DMS153 (cell line): ENCODE results near the gene PRAMEF18.
"Not testable (repeated sequence)": the region's sequence is repeated elsewhere in the genome, so short reads cannot be mapped to it uniquely, and the experiment has no call there.

Experiments
- DNase-seq: peaks from one replicate; lab custom pipeline; 2025; lab: John Stamatoyannopoulos, UW

Gene PRAMEF18, protein sequence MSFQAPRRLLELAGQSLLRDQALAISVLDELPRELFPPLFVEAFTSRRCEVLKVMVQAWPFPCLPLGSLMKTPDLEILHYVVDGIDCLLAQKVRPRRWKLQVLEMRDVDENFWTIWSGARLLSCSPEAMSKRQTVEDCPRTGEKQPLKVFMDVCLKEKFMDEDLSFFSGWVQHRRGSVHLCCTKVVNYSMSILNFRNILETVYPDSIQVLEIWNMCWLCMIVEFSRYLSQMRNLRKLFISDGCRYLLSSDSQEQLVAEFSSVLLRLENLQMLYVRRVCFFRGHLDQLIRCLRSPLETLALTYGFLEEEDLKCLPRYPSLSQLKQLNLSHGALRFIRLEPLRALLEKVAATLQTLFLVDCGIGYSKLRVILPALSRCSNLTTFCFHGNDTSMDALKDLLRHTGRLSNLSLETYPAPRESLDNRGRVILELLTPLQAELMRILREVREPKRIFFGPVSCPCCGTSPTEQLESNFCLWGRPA

DNA sequence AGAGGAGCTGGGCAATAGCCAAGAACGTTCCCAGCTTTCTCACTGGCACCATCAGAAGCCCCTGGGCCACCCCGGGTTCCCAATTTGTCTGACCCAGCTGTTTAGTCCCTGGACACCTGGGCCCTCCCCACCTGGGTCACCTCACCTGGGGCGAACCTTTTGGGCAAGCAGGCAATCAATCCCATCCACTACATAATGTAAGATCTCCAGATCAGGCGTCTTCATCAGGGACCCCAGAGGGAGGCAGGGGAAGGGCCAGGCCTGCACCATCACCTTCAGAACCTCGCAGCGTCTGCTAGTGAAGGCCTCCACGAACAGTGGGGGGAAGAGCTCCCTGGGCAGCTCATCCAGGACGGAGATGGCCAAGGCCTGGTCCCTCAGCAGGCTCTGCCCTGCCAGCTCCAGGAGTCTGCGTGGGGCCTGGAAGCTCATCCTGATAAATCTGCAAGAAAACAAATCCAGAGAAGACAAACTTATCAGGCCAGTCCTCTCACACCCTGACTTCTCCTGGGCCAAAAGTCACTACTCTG lies at the start of gene PRAMEF18:
TSS of gene PRAMEF18 (minus strand) at position 480 of the 530 bp plus-strand sequence. CDS start at position 432, 48 bp downstream.
- DNase-seq, result not testable (repeated sequence)

DNA sequence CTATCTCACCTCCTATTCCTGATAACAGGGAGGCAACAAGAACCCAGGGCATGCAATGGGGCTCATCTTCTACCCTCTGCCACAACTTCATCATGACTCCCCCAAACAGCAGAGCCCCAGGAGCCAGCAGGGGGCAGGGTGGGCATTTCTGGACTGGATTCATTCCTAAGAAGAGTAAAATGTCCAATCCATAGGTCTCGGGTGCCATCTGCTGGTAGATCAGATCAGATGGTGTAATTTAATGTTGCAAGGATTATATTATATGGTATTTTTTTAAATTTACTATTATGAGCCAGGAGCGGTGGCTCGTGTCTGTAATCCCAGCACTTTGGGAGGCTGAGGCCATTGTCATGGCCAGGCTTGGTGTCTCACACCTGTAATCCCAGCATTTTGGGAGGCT lies 39.2 kb upstream of the PRAMEF18 start:
- not testable (repeated sequence) for DNase-seq

DNA sequence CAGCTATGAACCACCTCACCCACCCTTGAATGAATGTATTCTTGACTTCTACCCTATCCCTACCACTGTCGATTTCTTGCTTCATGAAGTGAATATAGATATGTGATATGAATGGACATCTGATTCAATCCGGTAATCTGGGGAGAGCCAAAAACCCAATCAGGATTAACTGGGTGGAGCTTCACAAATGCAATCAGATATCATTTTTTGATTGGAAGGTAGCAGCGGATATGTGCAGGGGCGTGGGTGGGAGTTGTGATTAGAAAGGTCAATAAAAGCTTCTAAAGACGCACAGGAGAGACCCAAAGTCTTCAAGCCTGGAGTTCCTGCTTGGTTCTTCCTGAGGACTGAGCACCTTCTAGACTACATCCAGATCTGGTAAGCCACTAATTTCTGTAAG lies 27.9 kb upstream of the PRAMEF18 start, which contains the start of gene PRAMEF5:
TSS of gene PRAMEF5 (plus strand) at position 301 of the 400 bp plus-strand sequence. CDS start 5,071 bp downstream, outside the sequence.
- DNase-seq, result not testable (repeated sequence)

DNA sequence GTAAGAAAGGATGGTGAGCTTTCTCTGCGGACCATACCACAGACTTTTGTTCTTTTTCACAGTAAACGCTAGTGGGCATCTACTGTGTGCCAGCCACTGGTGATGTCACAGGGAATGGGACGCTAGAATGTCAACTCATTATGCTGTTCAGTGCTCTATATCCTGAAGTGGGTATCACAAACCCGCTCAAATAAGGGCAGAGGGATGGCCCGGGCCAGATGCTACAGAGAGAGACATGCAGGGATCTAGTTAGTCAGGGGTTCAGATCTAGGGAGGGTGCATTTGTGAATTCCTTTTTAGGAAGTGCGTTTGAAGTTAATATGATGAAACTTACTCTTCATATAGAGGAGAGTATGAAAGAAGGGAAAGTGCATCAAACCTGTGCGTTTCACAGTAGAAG lies 21.2 kb upstream of the PRAMEF18 start:
- DNase-seq, result not testable (repeated sequence)

DNA sequence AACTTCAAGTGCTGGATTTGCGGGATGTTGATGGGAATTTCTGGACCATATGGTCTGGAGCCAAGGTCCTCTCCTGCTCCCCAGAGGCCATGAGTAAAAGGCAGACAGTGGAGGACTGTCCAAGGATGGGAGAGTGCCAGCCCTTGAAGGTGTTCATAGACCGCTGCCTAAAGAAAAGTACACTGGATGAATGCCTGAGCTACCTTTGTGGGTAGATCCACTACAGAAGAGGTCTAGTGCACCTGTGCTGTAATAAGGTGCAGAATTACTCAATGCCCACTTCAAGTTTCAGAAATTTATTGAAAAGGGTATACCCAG lies 20.6 kb upstream of the PRAMEF18 start:
- not testable (repeated sequence) for DNase-seq

DNA sequence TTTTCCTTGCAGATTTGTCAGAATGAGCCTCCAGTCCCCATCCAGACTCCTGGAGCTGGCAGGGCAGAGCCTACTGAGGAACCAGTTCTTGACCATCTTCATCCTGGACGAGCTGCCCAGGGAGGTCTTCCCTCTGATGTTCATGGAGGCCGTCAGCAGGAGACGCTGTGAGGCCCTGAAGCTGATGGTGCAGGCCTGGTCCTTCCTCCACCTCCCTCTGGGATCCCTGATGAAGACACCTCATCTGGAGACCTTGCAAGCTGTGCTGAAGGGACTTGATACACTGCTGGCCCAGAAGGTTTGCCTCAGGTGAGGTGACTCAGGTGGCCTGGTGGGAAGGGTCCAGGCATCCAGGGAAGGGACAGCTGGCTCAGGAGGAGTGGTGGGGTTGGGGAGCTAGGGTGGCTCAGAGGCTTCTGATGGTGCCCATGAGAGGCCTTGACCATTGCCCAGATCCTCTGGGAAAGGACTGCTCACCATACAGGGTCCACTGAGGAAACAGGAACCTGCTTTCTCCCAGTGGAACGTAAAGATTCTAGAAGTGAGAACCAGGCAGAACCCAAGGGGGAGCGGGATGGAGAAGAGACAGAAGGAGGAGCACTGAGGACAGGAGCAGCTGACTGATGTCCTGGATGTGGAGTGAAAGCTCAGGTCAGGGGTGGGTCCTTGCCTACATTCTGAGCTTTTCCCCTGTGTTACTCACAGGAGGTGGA lies 20.0 kb upstream of the PRAMEF18 start:
- DNase-seq, result not testable (repeated sequence)

DNA sequence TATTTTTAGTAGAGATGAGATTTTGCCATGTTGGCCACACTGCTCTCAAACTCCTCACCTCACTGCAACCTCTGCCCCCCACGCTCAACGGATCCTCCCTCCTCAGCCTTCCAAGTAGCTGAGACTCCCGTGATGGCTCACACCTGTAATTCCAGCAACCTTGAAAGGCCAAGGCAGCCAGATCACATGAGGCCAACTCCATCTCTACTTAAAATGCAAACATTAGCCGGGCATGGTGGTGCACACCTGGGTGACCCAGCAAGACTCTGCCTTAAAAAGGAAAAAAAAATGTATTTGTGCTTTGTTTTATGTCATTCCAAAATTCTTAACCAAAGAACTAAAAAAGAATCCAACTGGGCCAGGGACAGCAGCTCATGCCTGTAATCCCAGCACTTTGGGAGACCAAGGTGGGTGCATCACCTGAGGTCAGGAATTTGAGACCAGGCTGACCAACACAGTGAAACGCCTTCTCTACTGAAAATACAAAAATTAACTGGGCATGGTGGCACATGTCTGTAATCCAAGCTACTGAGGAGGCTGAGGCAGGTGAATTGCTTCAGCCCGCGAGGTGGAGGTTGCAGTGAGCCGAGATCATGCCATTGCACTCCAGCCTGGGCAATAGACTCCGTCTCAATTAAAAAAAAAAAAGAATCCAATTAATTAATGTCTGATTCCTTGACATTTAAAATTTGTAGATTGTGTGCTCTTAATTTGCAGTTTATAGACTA lies 17.7 kb upstream of the PRAMEF18 start:
- DNase-seq, result not testable (repeated sequence)

DNA sequence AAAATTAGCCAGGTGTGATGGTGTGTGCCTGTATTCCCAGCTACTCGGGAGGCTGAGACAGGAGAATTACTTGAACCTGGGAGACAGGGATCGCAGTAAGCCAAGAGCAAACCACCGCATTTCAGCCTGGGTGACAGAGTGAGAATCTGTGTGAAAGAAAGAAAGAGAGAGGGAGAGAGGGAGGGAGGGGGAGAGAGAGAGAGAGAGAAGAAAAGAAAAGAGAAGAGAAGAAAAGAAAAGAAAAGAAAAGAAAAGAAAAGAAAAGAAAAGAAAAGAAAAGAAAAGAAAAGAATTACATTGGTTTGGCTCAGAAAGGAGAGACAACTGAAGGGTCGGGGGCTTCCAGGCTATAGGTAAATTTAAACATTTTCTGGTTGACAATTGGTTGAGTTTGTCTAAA lies 13.7 kb upstream of the PRAMEF18 start:
- not testable (repeated sequence) for DNase-seq

DNA sequence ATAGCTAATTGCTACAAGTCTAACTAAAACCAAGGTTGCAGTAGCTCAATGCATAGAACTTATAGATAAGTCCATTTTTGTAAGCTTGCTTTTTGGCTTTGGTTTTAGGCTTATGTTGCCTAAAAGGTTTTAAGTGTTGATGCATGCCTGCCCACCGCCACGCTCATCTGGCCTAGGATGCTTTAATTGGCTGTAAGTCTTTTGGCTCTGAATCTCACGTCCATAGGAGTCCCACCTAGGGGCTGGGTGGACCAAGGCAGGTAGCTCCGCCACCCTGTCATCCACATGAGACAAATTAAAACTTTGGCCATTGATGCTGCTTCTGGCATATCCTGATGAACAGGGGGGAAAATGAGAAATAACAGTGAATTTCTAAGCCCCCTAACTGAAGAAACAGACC lies 11.6 kb upstream of the PRAMEF18 start:
- DNase-seq, result not testable (repeated sequence)

DNA sequence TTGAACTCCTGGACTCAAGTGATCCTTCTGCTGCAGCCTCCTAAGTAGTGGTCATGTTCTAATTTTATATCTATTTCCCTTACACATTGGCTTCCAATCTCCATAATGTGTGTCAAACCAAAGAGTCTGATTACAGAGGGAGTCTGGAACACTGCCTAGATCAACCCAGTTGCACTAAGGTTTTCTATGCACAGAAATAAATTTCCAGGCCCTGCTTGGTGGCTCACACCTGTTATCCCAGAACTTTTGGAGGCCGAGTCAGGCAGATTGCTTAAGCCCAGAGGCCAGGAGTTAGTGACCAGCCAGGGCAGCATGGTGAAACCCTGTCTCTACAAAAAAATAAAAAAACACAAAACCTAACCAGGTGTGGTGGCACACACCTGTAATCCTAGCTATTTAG lies 8.1 kb upstream of the PRAMEF18 start:
- not testable (repeated sequence) for DNase-seq

DNA sequence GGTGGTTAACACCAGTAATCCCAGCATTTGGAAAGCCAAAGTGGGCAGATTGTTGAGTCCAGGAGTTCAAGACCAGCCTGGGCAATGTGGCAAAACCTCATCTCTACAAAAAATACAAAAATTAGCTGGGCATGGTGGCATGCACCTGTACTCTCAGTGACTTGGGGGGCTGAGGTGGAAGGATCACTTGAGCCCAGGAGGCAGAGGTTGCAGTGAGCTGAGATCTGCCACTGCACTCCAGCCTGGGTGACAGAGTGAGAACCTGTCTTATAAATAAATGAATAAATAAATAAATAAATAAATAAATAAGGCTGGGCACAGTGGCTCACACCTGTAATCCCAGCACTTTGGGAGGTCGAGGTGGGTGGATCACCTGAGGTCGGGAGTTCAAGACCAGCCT lies 6.1 kb upstream of the PRAMEF18 start:
- DNase-seq, result not testable (repeated sequence)

DNA sequence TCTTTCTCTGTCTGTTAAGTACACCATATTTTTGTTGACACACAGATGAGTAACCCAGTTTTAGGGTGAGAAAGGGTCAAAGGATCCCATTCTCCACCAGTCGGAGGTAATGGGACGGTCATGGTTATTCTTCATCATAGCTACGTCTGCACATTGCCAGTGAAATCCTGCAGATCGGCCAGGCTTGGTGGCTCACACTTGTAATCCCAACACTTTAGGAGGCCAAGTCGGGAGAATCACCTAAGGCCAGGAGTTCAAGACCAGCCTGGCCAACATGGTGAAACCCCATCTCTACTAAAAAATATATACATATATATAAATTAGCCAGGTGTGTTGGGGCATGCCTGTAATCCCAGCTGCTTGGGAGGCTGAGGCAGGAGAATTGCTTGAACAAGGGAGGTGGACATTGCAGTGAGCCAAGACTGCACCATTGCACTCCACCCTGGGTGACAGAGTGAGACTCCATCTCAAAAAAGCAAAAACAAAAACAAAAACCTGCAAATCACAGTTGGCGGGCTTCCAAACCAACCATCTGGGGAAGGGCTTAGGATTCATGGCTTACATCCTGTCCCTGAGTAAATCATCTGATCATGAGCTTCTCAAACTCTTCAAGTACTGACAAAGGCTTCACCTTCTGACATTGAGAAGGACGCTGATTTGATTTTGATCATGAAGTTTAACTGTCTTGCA lies 5.3 kb upstream of the PRAMEF18 start:
- DNase-seq, result not testable (repeated sequence)

DNA sequence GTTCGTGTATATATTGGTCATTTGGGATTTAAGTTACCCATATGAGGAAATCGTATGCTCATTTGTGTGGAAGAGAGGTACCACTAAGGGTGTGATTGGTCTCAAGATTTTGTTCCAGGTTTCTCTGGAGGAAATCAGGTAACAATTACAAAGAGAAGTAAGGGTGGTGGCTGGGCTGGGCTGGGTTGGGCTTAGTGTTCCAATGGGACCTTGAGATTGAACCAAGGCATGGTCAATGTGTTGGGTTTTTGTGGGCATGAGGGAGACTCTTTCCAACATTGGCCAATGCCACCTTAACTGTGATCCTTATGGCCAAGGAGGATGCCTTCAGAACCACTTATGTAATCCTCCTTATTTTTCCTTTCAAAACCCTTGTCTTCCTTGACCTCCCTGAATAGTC lies 4.6 kb upstream of the PRAMEF18 start:
- not testable (repeated sequence) for DNase-seq

DNA sequence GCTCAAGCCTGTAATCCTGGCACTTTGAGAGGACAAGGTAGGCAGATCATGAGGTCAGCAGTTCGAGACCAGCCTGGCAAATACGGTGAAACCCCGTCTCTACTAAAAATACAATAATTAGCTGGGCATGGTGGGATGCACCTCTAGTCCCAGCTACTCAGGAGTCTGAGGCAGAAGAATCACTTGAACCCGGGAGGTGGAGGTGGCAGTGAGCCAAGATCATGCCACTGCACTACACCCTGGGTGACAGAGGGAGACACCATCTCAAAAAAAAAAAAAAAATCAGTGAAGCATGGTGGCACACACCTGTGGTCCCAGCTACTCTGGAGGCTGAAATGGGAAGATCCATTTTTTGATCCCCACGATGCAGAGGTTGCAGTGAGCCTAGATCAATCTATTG lies 4.1 kb upstream of the PRAMEF18 start:
- not testable (repeated sequence) for DNase-seq

DNA sequence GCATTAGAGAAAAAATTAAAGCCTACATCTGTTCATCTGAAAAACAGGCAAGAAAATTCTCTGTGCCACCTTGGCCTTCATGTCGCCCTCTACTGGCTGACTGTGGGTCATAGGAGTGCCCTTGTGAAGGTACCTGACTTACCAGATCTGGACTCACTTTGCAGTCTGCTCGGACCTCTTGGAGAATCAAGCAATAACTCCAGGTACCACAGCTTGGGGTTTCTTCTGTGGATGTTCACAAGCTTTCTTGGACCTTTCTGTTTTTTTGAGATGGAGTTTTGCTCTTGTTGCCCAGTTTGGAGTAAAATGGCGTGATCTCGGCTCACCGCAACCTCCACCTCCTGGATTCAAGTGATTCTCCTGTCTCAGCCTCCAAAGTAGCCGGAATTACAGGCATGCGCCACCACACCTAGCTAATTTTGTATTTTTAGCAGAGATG lies 2.4 kb upstream of the PRAMEF18 start:
- DNase-seq, result no peak

DNA sequence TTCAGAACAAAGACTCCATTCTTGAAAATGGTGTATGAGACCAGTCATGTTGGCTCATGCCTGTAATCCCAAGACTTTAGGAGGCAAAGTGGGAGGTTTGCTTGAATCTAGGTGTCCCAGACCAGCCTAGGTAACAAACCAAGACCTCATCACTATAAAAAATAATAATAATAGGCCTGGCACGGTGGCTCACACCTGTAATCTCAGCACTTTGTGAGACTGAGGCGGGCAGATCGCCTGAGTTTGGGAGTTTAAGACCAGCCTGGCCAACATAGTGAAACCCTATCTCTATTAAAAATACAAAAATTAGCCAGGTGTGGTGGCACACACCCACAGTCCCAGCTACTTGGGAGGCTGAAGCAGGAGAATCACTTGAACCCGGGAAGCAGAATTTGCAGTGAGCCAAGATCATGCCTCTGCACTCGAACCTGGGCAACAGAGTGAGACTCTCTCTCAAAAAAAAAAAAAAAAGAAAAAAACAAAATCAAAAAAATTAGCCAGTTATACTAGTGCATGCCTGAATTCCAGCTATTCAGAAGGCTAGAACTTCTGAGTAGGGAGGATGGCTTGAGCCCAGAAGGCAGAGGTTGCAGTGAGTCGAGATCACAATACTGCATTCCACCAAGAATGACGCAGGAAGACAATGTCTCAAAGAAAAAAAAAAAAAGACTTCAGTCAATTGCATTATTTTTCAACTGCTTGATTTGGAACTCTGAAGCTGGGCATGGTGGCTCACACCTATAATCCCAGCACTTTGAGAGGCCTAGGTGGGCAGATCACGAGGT lies 1.5 kb upstream of the PRAMEF18 start:
- not testable (repeated sequence) for DNase-seq

DNA sequence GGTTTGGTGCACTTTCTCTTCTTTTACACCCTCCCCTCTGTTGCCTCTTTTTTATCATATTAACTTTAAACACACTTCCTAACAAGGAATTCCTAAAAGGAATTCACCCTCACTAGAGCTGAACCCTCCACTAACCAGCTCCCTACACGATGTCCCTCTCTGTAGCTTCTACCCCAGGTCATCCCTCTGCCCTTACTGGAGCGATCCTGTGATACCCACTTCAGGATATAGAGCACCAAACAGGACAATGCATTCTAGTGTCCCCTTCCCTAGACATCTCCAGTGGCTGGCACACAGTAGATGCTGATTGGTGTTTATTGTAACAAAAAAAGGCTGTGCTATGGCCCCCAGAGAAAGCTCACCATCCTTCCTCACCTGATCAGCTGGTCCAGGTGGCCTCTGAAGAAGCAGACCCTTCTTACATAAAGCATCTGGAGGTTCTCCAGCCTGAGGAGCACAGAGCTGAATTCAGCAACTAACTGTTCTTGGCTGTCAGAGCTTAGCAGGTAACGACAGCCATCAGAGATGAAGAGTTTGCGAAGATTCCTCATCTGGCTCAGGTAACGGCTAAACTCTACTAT lies 1.4 kb downstream of the PRAMEF18 start:
- DNase-seq, result no peak

DNA sequence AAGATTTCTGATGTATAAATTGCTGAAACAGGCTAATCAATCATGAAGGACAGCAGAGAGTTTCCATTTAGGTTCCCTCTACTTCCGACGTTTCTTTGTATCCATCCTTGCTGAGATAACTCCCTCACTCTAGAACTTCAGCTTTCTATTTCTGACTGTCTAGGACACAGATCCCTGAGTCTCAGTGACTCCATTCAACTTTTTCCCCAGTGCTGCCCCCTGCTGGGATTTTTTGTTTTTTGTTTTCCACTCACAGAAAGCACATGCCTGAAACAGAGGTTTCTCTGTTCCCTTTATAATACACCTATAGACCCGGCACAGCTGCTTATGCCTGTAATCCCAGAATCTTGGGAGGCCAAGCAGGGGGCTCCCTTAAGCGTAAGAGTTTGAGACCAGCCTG lies 3.2 kb downstream of the PRAMEF18 start:
- not testable (repeated sequence) for DNase-seq

DNA sequence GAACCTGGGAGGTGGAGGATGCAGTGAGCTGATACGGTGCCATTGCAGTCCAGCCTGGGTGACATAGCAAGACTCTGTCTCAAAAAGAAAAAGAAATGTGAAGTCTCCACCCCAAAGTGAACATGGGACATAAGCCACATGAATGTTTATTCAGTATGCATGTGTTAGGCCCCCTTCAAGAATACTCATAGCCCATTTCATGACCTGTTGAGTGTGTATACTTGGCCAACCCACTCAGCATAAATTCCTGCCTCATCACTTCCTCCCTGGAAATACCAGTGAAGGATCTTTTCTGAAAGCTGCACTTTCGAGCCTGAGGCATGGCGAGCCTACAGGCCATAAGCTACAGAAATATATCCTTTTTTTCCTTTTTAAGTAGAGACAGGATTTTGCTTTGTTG lies 6.8 kb downstream of the PRAMEF18 start:
- DNase-seq, result not testable (repeated sequence)

DNA sequence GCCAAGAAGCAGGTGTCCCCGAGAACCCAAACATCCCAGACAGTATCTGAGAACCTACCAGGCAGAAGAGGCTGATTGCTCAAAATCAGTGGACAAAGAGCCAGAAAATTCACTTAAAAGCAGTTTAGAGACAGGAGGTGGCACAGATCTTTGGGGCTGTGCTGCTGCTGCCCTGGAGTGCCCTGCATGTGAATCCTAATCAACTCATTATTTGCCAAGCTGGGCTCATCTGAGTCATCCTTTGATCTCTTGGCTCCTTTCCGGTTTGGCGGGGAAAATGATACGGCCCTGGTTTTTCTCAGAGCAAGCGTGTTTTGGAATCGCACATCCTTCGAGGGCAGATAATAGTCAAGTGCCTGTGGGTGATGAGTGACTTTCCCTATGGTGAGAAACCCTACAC lies 9.3 kb downstream of the PRAMEF18 start:
- not testable (repeated sequence) for DNase-seq
